Measurements from ENCODE around the gene RBPJ. TPM values are rescaled to one million over a fixed set of nuclear protein-coding genes. Genes with fewer than 3 reads are reported as not detected.

Gene RBPJ
- total RNA-seq, 1 donor from 2014 or later: 162 TPM

GRCh38 chr4:26302031-26302899 is 18.5 kb upstream of the RBPJ start:
- H3K4me3 Mint-ChIP-seq (ENCODE audit: low read depth): no peak overlapping the region
- no peaks in the 10 kb centered on the region for H3K9me3 Mint-ChIP-seq (ENCODE audit: low read depth)
- H3K27me3 Mint-ChIP-seq: peaks cover 13% of the 10 kb centered on the region
- DNase-seq (ENCODE audit: low spot score, unreplicated experiment): no peak
- TF ChIP-seq, protein P1, sequence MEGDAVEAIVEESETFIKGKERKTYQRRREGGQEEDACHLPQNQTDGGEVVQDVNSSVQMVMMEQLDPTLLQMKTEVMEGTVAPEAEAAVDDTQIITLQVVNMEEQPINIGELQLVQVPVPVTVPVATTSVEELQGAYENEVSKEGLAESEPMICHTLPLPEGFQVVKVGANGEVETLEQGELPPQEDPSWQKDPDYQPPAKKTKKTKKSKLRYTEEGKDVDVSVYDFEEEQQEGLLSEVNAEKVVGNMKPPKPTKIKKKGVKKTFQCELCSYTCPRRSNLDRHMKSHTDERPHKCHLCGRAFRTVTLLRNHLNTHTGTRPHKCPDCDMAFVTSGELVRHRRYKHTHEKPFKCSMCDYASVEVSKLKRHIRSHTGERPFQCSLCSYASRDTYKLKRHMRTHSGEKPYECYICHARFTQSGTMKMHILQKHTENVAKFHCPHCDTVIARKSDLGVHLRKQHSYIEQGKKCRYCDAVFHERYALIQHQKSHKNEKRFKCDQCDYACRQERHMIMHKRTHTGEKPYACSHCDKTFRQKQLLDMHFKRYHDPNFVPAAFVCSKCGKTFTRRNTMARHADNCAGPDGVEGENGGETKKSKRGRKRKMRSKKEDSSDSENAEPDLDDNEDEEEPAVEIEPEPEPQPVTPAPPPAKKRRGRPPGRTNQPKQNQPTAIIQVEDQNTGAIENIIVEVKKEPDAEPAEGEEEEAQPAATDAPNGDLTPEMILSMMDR (IDR thresholded peaks at IDR 0.05; ENCODE audit: unreplicated experiment): no peak
- H3K36me3 Mint-ChIP-seq (ENCODE audit: insufficient read depth): no peaks in the 10 kb centered on the region
- H3K4me1 Mint-ChIP-seq (ENCODE audit: low read depth): peaks cover 10% of the 10 kb centered on the region
- H3K27ac Mint-ChIP-seq: no peak overlapping the region

GRCh38 chr4:26303008-26303407 is 17.8 kb upstream of the RBPJ start:
- H3K27me3 Mint-ChIP-seq: peaks cover 13% of the 10 kb centered on the region
- no peak for DNase-seq (ENCODE audit: low spot score, unreplicated experiment)
- H3K4me3 Mint-ChIP-seq (ENCODE audit: low read depth): no peak overlapping the region
- no peak overlapping the region for H3K27ac Mint-ChIP-seq
- H3K36me3 Mint-ChIP-seq (ENCODE audit: insufficient read depth): no peaks in the 10 kb centered on the region
- TF ChIP-seq, protein P1 (IDR thresholded peaks at IDR 0.05; ENCODE audit: unreplicated experiment): no peak
- H3K9me3 Mint-ChIP-seq (ENCODE audit: low read depth): no peaks in the 10 kb centered on the region
- H3K4me1 Mint-ChIP-seq (ENCODE audit: low read depth): peaks cover 10% of the 10 kb centered on the region

- Mint-ChIP-seq H3K27ac (no peak overlapping the region), H3K9me3 (ENCODE audit: low read depth) (no peaks in the 10 kb centered on the region), H3K27me3 (no peaks in the 10 kb centered on the region), H3K4me1 (ENCODE audit: low read depth) (peaks cover 2% of the 10 kb centered on the region), H3K36me3 (ENCODE audit: insufficient read depth) (no peaks in the 10 kb centered on the region), H3K4me3 (ENCODE audit: low read depth) (no peak overlapping the region)
- no peak for DNase-seq (ENCODE audit: low spot score, unreplicated experiment)
- TF ChIP-seq, protein P1 (IDR thresholded peaks at IDR 0.05; ENCODE audit: unreplicated experiment): no peak
Measured at GRCh38 chr4:26307037-26307800, 13.6 kb upstream of the RBPJ start.

DNA sequence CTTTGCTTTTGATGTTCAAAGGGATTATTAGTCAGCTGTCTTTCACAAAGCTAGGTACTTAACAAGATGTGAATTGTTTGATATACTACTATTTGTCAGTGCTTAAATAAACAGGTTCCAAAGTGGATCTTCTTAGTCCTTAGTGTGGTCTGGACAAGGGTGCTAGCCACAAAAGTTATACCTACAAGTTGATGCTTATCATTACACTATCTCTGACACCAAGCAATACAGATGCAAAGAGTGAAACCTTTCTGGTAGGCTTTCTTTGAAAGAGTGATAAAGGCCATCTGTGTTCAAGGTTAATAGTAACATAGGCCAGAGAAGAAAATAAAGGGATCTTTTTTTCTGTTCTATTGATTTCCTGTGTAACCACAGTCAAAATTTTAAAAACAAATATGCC is 12.2 kb upstream of the RBPJ start:
- no peak for DNase-seq (ENCODE audit: low spot score, unreplicated experiment)
- Mint-ChIP-seq H3K27me3 (no peaks in the 10 kb centered on the region), H3K4me1 (ENCODE audit: low read depth) (peaks cover 2% of the 10 kb centered on the region), H3K4me3 (ENCODE audit: low read depth) (no peak overlapping the region), H3K9me3 (ENCODE audit: low read depth) (no peaks in the 10 kb centered on the region), H3K27ac (no peak overlapping the region), H3K36me3 (ENCODE audit: insufficient read depth) (no peaks in the 10 kb centered on the region)
- TF ChIP-seq, protein P1 (IDR thresholded peaks at IDR 0.05; ENCODE audit: unreplicated experiment): no peak

DNA sequence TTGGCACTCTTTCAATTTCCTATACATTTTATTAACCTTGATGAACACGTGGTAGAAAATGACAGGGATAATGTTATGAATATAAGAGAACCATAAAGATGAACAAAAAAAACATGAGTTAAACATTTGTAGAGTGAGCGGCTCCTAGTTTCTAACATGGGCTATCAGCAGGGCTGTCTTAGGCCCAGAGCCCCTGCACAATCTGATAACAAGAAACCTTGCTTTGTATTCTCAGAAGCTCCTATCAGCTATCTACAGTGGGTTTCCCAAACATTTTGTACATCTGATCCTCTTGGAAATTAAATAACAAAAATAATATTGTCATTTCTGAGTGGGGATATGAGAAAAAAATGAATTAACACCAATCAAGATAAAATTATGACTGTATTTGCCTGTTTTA is 10.6 kb upstream of the RBPJ start:
- Mint-ChIP-seq H3K27ac (no peak overlapping the region), H3K27me3 (no peaks in the 10 kb centered on the region), H3K36me3 (ENCODE audit: insufficient read depth) (peaks cover under 1% of the 10 kb centered on the region), H3K9me3 (ENCODE audit: low read depth) (peaks cover 8% of the 10 kb centered on the region), H3K4me1 (ENCODE audit: low read depth) (peaks cover 2% of the 10 kb centered on the region), H3K4me3 (ENCODE audit: low read depth) (no peak overlapping the region)
- TF ChIP-seq, protein P1 (IDR thresholded peaks at IDR 0.05; ENCODE audit: unreplicated experiment): no peak
- DNase-seq (ENCODE audit: low spot score, unreplicated experiment): no peak

Measured in progenitor cell of endocrine pancreas (in vitro differentiated cells).